PFSK-1 (cell line): ENCODE data around the gene DDX23.

Experiments used
- FOXP2 ChIP-seq: optimal IDR thresholded peaks from 2 replicates; pipeline ENCODE3; 2011; ENCODE audit warnings: borderline replicate concordance, control low read depth, inconsistent platforms; ENCODE audit not compliant: insufficient read depth; ENCODE audit errors: extremely low read length, extremely low read depth
- POLR2AphosphoS5 ChIP-seq: IDR thresholded peaks from 2 replicates; pipeline ENCODE4 v1.6.1; 2012; ENCODE audit warnings: low read depth, mild to moderate bottlenecking, control low read depth, low read length, moderate library complexity
- SIN3A ChIP-seq: IDR thresholded peaks from 2 replicates; pipeline ENCODE4 v1.6.1; 2012; ENCODE audit warnings: mild to moderate bottlenecking, low read length, moderate library complexity, borderline replicate concordance; ENCODE audit not compliant: insufficient read depth
- TF ChIP-seq, protein P1 (sequence below), 2 experiments: IDR thresholded peaks; 2 replicates each; pipeline versions ENCODE4 v1.6.1 to v1.8.0; 2011 to 2012; ENCODE audit warnings: low read depth in 2 of 2, low read length in 2 of 2, control low read depth in 1 of 2, inconsistent platforms in 1 of 2, mild to moderate bottlenecking in 1 of 2, moderate library complexity in 1 of 2; ENCODE audit not compliant: insufficient read depth in 1 of 2

DNA sequence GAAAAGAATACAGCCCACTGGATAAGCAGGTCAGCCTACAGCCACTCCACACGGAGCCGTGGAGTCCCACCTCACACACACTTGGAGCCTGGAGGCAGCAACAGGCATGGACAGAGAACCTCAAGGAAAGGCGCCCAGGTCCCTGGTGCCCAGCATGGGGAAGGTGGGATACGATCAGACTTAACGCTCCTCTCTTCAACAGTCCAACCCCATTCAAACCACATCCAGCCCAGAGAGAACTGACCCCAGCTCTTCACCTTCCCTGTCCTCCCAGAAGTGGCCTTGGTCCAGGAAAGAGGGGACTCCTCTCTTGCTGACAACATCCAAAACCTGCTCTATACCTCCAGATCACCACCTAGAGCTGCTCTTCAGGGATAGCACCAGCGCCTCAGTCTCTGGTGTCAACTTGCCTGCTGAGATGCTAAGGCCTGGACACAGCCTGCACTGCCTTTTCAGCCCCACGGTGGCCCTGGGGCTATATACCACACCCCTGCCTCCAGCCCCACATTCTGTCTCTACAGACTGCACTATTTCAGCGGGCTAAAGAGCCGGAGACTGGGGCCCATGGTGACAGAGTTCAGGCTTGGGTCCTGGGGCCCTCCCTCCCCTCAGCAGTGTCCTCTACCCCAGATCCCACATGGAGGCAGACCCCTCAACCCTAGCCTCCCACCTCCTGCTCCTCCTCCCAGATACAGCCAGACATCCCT lies 70.1 kb downstream of the DDX23 start:
- no peak for TF ChIP-seq POLR2AphosphoS5
- TF ChIP-seq, protein P1, sequence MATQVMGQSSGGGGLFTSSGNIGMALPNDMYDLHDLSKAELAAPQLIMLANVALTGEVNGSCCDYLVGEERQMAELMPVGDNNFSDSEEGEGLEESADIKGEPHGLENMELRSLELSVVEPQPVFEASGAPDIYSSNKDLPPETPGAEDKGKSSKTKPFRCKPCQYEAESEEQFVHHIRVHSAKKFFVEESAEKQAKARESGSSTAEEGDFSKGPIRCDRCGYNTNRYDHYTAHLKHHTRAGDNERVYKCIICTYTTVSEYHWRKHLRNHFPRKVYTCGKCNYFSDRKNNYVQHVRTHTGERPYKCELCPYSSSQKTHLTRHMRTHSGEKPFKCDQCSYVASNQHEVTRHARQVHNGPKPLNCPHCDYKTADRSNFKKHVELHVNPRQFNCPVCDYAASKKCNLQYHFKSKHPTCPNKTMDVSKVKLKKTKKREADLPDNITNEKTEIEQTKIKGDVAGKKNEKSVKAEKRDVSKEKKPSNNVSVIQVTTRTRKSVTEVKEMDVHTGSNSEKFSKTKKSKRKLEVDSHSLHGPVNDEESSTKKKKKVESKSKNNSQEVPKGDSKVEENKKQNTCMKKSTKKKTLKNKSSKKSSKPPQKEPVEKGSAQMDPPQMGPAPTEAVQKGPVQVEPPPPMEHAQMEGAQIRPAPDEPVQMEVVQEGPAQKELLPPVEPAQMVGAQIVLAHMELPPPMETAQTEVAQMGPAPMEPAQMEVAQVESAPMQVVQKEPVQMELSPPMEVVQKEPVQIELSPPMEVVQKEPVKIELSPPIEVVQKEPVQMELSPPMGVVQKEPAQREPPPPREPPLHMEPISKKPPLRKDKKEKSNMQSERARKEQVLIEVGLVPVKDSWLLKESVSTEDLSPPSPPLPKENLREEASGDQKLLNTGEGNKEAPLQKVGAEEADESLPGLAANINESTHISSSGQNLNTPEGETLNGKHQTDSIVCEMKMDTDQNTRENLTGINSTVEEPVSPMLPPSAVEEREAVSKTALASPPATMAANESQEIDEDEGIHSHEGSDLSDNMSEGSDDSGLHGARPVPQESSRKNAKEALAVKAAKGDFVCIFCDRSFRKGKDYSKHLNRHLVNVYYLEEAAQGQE (IDR thresholded peaks at IDR 0.05; ENCODE audit: insufficient read depth in 1 of 2, low read depth in 2 of 2, low read length in 2 of 2): no peak
- TF ChIP-seq FOXP2: no peak
- TF ChIP-seq SIN3A: no peak
